Activated naive CD4-positive, alpha-beta T cell treated with anti-CD3 and anti-CD28 coated beads for 36 hours (primary cell): ENCODE measurements around the gene ADCY7. TPM values are rescaled to one million over a fixed set of nuclear protein-coding genes. Genes with fewer than 3 reads are reported as not detected.

Experiments used
- CTCF ChIA-PET: fragments of 350-600 bp; sonication (Branson Sonifier 250); formaldehyde crosslinking; loops from one replicate; lab custom pipeline; 2021; ENCODE audit warnings: antibody characterized with exemption; lab: Charles Lee
- DNase-seq: peaks from one replicate; pipeline ENCODE4 v3.0.0-alpha.2; 2020
- H3K27ac Mint-ChIP-seq: one replicate; pipeline ENCODE4 v1.8.0; 2021; ENCODE audit warnings: mild to moderate bottlenecking, mixed read lengths
- H3K27me3 Mint-ChIP-seq: one replicate; pipeline ENCODE4 v1.8.0; 2021; ENCODE audit warnings: low read depth, mixed read lengths
- H3K36me3 Mint-ChIP-seq: one replicate; pipeline ENCODE4 v1.8.0; 2021; ENCODE audit warnings: low read depth, mixed read lengths
- H3K4me1 Mint-ChIP-seq: one replicate; pipeline ENCODE4 v1.8.0; 2021; ENCODE audit warnings: low read depth, mixed read lengths
- H3K4me3 Mint-ChIP-seq: one replicate; pipeline ENCODE4 v1.8.0; 2021; ENCODE audit warnings: mild to moderate bottlenecking, moderate library complexity, mixed read lengths
- H3K9me3 Mint-ChIP-seq: one replicate; pipeline ENCODE4 v1.8.0; 2021; ENCODE audit warnings: mixed read lengths
- intact Hi-C: fragments of 100-400 bp; cut with micrococcal nuclease; formaldehyde crosslinking; loops from one replicate; pipeline ENCODE4 v1.15.1; 2023
- total RNA-seq, 2 experiments: library from RNA; stranded (reverse); gene quantifications; one replicate each; pipeline ENCODE4 v1.2.3, GENCODE V29; 2021

Gene ADCY7
- total RNA-seq, 2 experiments from 2014 or later = 73.4 to 89.6 TPM

DNA sequence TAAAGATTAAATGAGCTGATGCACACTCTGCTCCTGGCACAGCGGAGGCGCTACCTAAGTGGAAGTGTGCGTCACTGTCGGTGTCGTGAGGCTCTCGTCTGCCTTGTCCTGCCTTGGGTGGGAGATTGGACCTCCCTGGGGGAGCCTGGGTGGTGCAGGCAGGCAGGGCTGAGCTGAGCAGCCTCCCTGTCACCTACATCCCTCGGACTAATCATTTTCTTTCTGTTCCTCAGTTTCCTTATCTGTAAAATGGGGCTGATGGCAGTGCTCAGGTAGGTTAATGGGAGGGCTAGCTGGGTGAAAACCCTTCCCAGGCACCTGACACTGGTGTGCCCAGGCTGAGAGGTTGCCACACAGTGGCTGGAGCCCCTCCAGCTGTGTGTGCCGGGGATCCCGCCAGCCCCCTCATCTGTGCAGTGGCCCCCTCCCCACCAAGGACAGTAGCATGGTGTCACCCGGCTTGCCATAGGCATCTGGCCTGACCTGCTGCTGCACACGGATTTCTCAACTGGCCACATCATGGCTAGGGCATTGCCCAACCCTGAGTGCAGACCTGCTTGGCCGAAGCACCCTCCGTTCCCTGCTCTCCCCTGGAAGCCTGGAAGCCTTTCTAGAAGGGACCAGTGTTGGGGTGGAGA is 4.3 kb downstream of the ADCY7 start:
- peaks cover 14% of the 10 kb centered on the region for H3K36me3 Mint-ChIP-seq
- CTCF ChIA-PET = interaction anchor here (0.9 to 1.3 kb wide), 2 partner anchors 57 to 245 kb away, joined by 3 to 4 read pairs; partner anchors contain the start of gene CNEP1R1
- peak overlapping the region; percentile 12 for H3K27ac Mint-ChIP-seq
- H3K27me3 Mint-ChIP-seq = no peaks in the 10 kb centered on the region
- peak; percentile 6 for DNase-seq
- H3K4me3 Mint-ChIP-seq = no peak overlapping the region
- peaks cover 78% of the 10 kb centered on the region for H3K4me1 Mint-ChIP-seq
- intact Hi-C loops = no loop called here
- H3K9me3 Mint-ChIP-seq = no peaks in the 10 kb centered on the region

GRCh38 chr16:50271148-50272041 is 5.0 kb downstream of the ADCY7 start:
- CTCF ChIA-PET = interaction anchor here (0.7 to 0.9 kb wide), 2 partner anchors 246 to 393 kb away, joined by 3 to 4 read pairs; partner anchors contain the start of gene CNEP1R1
- no peaks in the 10 kb centered on the region for H3K9me3 Mint-ChIP-seq
- peak overlapping the region; percentile 36 for H3K27ac Mint-ChIP-seq
- H3K4me1 Mint-ChIP-seq = peaks cover 78% of the 10 kb centered on the region
- intact Hi-C loops = no loop called here
- no peaks in the 10 kb centered on the region for H3K27me3 Mint-ChIP-seq
- DNase-seq = no peak
- H3K4me3 Mint-ChIP-seq = no peak overlapping the region
- H3K36me3 Mint-ChIP-seq = peaks cover 14% of the 10 kb centered on the region

DNA sequence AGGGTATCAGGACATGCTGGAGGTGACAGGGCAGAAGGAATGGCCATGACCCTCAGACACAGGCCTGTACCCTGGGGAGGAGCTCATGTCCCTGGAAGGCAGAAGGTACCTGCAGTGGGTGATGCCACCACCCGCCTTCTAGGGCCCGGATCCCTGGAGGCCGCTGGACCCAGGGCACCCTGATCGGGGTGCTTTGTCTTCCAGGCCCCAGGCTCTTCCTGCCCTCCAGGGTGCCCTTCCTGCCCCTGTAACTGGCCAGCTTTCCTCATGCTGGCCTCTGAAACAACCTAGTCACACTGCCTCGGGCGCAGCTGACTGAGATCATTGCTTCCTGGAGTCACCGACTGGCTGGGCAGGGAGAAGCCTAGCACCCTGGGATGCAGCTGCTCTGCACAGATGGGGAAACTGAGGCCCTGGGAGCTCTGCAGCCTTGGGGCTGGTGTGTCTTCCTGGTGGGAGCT is 5.8 kb downstream of the ADCY7 start:
- intact Hi-C loops = no loop called here
- Mint-ChIP-seq H3K36me3 (peaks cover 12% of the 10 kb centered on the region), H3K27me3 (no peaks in the 10 kb centered on the region), H3K9me3 (peaks cover 1% of the 10 kb centered on the region), H3K27ac (peak overlapping the region; percentile 99), H3K4me1 (peaks cover 84% of the 10 kb centered on the region), H3K4me3 (no peak overlapping the region)
- no peak for DNase-seq
- CTCF ChIA-PET = interaction anchor here (0.7 to 2.0 kb wide), 4 partner anchors 11 to 392 kb away, joined by 3 to 8 read pairs (median 4); no protein-coding TSS in a partner anchor

GRCh38 chr16:50272687-50273381 is 6.5 kb downstream of the ADCY7 start:
- CTCF ChIA-PET = interaction anchor here (0.8 to 3.7 kb wide), 8 partner anchors 7 to 248 kb away, joined by 3 to 30 read pairs (median 5); partner anchors contain the start of genes ADCY7 and CNEP1R1
- H3K27me3 Mint-ChIP-seq = no peaks in the 10 kb centered on the region
- H3K4me1 Mint-ChIP-seq = peaks cover 91% of the 10 kb centered on the region
- peaks cover 12% of the 10 kb centered on the region for H3K36me3 Mint-ChIP-seq
- peaks cover 1% of the 10 kb centered on the region for H3K9me3 Mint-ChIP-seq
- intact Hi-C loops = no loop called here
- H3K27ac Mint-ChIP-seq = peak overlapping the region; percentile 99
- no peak overlapping the region for H3K4me3 Mint-ChIP-seq
- no peak for DNase-seq

- Mint-ChIP-seq H3K36me3 (peaks cover 17% of the 10 kb centered on the region), H3K4me1 (peaks cover 93% of the 10 kb centered on the region), H3K27me3 (no peaks in the 10 kb centered on the region), H3K9me3 (peaks cover 5% of the 10 kb centered on the region), H3K27ac (peak overlapping the region; percentile 99), H3K4me3 (peak overlapping the region; percentile 91)
- no peak for DNase-seq
- intact Hi-C loops = no loop called here
- CTCF ChIA-PET = interaction anchor here (0.8 to 3.7 kb wide), 9 partner anchors 8 to 248 kb away, joined by 3 to 30 read pairs (median 5); partner anchors contain the start of genes ADCY7 and CNEP1R1
These were observed 7.0 kb downstream of the ADCY7 start for GRCh38 chr16:50273382-50273690.

- Mint-ChIP-seq H3K27ac (peak overlapping the region; percentile 99), H3K9me3 (peaks cover 7% of the 10 kb centered on the region), H3K4me3 (peak overlapping the region; percentile 91), H3K36me3 (peaks cover 19% of the 10 kb centered on the region), H3K27me3 (no peaks in the 10 kb centered on the region), H3K4me1 (peaks cover 94% of the 10 kb centered on the region)
- peak; percentile 70 for DNase-seq
- CTCF ChIA-PET = interaction anchor here (0.8 to 3.7 kb wide), 10 partner anchors 9 to 249 kb away, joined by 3 to 30 read pairs (median 5); partner anchors contain the start of genes ADCY7 and CNEP1R1
- intact Hi-C loops = loop anchor here (1.0 kb wide), 1 partner anchor 152 kb away; no protein-coding TSS in a partner anchor
These were observed 7.6 kb downstream of the ADCY7 start for GRCh38 chr16:50273888-50274325.

- intact Hi-C loops = loop anchor here (1.0 to 5.0 kb wide), 5 partner anchors 102 to 273 kb away; partner anchors contain the start of genes CNEP1R1 and NKD1
- H3K36me3 Mint-ChIP-seq = peaks cover 19% of the 10 kb centered on the region
- DNase-seq = peak; percentile 62
- CTCF ChIA-PET = interaction anchor here (0.9 to 3.7 kb wide), 12 partner anchors 9 to 532 kb away, joined by 3 to 30 read pairs (median 4); partner anchors contain the start of genes ADCY7 and CNEP1R1
- H3K9me3 Mint-ChIP-seq = peaks cover 7% of the 10 kb centered on the region
- no peaks in the 10 kb centered on the region for H3K27me3 Mint-ChIP-seq
- peak overlapping the region; percentile 99 for H3K27ac Mint-ChIP-seq
- peaks cover 94% of the 10 kb centered on the region for H3K4me1 Mint-ChIP-seq
- peak overlapping the region; percentile 91 for H3K4me3 Mint-ChIP-seq
These were observed 8.2 kb downstream of the ADCY7 start for GRCh38 chr16:50274326-50275097.

- CTCF ChIA-PET = interaction anchor here (0.9 to 3.7 kb wide), 9 partner anchors 10 to 531 kb away, joined by 3 to 30 read pairs (median 4); partner anchors contain the start of genes ADCY7 and CNEP1R1
- no peak for DNase-seq
- intact Hi-C loops = loop anchor here (5.0 kb wide), 4 partner anchors 103 to 272 kb away; partner anchors contain the start of genes CNEP1R1 and NKD1
- Mint-ChIP-seq H3K9me3 (peaks cover 7% of the 10 kb centered on the region), H3K27ac (peak overlapping the region; percentile 99), H3K4me3 (peak overlapping the region; percentile 91), H3K4me1 (peaks cover 94% of the 10 kb centered on the region), H3K36me3 (peaks cover 19% of the 10 kb centered on the region), H3K27me3 (no peaks in the 10 kb centered on the region)
These were observed 8.7 kb downstream of the ADCY7 start for GRCh38 chr16:50275098-50275415.

DNA sequence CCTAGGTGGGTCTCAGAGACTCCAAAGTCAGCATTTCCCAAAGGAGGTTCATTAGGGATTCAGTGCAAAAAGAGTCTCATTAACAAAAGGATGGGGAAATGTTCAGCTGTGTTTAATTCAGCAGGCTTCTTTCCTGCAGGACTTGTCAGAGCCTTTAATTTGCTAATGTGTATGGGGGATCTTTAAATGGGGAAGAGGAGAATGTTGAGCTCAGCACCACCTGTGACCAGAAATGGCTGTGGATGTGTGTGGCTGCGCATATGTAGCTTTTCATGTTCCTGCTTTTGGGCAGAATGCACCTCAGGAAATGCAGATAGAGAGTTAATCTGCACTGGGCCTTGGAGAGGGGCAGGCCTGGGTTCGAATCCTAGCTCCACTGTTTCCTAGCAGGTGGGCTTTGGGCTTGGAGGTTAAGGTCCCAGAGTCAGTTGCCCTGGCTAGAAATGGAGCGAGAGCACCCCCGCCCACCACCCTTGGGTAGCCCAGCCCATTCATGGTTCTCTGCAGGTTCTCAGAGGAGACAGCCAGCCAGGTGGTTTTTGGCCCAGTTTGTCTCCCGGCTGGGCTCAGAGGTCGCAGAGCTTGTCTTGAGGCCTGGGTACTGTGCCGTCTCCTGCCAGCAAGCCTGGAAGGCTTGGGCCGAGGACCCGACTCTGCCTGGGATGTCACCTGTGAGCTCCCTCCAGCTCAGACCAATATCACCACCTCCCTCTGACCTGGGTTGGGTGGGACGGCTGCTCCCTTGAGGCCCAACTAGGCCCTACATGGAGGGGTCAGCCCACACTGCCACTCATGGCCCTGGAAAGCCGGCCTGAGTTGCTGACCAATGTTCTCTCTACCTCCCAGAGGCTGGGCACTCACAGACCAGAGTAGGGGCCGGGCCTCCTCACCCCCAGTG is 9.3 kb downstream of the ADCY7 start:
- DNase-seq = no peak
- Mint-ChIP-seq H3K4me1 (peaks cover 94% of the 10 kb centered on the region), H3K4me3 (peak overlapping the region; percentile 91), H3K27me3 (no peaks in the 10 kb centered on the region), H3K27ac (peak overlapping the region; percentile 99), H3K9me3 (peaks cover 7% of the 10 kb centered on the region), H3K36me3 (peaks cover 19% of the 10 kb centered on the region)
- intact Hi-C loops = loop anchor here (2.0 to 5.0 kb wide), 5 partner anchors 31 to 272 kb away; partner anchors contain the start of genes CNEP1R1 and NKD1
- CTCF ChIA-PET = interaction anchor here (0.6 to 3.7 kb wide), 9 partner anchors 10 to 531 kb away, joined by 3 to 30 read pairs (median 4); partner anchors contain the start of genes ADCY7 and CNEP1R1

DNA sequence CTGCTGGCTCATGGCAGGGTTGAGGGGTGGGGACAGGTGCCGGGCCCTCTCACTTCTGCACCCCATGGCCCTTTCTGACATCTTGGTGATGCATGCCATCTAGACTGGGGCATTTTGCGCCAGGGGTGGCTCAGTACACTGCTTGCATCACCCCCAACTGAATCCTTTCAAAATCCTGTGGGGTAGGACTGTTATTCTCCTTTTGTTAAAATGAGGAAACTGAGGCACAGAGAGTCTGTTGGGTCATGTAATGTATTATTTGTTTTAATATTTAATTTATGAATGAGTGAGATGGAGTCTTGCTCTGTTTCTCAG is 9.9 kb downstream of the ADCY7 start:
- Mint-ChIP-seq H3K27me3 (no peaks in the 10 kb centered on the region), H3K9me3 (peaks cover 7% of the 10 kb centered on the region), H3K4me3 (no peak overlapping the region), H3K27ac (peak overlapping the region; percentile 81), H3K4me1 (peaks cover 93% of the 10 kb centered on the region), H3K36me3 (peaks cover 17% of the 10 kb centered on the region)
- CTCF ChIA-PET = interaction anchor here (1.8 to 3.7 kb wide), 2 partner anchors 11 to 78 kb away, joined by 5 to 30 read pairs; partner anchors contain the start of gene ADCY7
- intact Hi-C loops = loop anchor here (2.0 to 5.0 kb wide), 5 partner anchors 31 to 271 kb away; partner anchors contain the start of genes CNEP1R1 and NKD1
- no peak for DNase-seq
